NCI-H748 treated with DMSO at 0.1 percent for 48 hours (cell line): ENCODE results near the gene SLC6A20.

Source experiments
- DNase-seq: peaks from one replicate; lab custom pipeline; 2025; lab: John Stamatoyannopoulos, UW

The SLC6A20 gene

GRCh38 chr3:45719655-45720487, 76.5 kb downstream of the SLC6A20 start:
- DNase-seq: no peak

GRCh38 chr3:45716790-45717336, 79.5 kb downstream of the SLC6A20 start:
- DNase-seq: no peak

- DNase-seq: no peak
These were observed 80.4 kb downstream of the SLC6A20 start for GRCh38 chr3:45715945-45716344.

- no peak for DNase-seq
These were observed 83.8 kb downstream of the SLC6A20 start for GRCh38 chr3:45712434-45713110.

- no peak for DNase-seq
These were observed 84.4 kb downstream of the SLC6A20 start for GRCh38 chr3:45711931-45712330.

- no peak for DNase-seq
These were observed 90.2 kb downstream of the SLC6A20 start for GRCh38 chr3:45705839-45706808.
